GM08714 (cell line): ENCODE measurements around the gene POLD4.

Experiments
- H3K4me3 ChIP-seq: fragments of 200-500 bp; sonication (Bioruptor generic); 2 replicates; pipeline ENCODE4 v1.5.1; 2014; ENCODE audit warnings: mild to moderate bottlenecking, low read length, inconsistent platforms
- ZNF274 ChIP-seq: IDR thresholded peaks from 2 replicates; pipeline ENCODE4 v1.6.1; 2012; ENCODE audit warnings: mild to moderate bottlenecking, low read depth, low read length

The POLD4 gene

DNA sequence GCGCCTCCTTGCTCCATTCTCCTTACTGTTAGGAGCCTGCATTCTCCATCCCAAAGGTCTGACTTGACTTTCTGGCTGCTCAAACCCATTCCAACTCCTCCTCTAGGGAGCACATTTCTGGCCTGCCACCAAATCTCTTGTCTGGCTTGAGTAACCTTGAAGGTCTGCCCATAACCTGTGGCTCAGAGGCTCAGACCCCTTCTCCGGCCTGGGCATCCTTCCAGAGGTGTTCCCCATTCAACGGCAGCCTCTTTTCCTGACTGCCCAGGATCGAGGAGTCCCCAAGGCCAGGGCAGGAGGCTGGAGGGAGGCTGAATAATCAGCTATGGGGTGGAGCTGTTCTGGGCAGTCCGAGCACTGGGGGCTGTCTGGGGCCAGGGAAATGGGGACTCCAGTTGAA lies 40.6 kb upstream of the POLD4 start:
- no peak overlapping the region for H3K4me3 ChIP-seq
- no peak for TF ChIP-seq ZNF274

DNA sequence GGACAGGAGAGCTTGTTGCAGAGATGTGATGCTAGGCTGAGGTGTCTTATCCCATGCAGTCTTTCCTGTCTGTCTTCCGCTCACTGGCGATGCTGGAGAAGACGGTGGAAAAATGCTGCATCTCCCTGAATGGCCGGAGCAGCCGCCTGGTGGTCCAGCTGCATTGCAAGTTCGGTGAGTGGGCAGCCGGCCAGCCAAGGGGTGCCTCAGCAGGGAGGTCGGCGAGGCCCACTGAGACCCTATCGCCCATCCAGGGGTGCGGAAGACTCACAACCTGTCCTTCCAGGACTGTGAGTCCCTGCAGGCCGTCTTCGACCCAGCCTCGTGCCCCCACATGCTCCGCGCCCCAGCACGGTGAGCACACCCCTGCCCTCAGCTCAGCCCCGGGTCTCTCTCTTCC lies 40.1 kb upstream of the POLD4 start:
- no peak for TF ChIP-seq ZNF274
- no peak overlapping the region for H3K4me3 ChIP-seq

DNA sequence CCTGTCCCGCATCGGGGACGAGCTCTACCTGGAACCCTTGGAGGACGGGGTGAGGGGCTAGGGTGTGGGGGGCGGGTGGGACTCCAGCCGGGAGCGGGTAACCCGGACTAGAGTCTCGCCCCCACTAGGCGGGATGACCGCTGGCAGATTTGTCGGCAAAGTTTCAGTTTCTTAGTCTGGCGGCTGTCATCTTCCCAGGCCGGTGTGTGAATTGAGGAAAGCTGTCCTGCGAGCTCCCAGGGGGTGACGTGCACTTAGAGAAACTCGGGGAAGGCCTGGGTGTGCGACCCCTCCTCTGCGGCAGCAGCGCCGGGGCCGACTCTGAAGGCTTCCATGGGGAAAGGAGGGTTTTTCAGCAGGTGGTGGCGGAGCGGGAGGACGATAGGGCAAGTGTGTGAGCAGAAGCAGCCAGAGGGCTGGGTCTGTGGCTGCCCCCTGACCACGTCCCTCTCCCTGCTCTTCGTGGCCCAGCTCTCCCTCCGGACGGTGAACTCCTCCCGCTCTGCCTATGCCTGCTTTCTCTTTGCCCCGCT lies 38.9 kb upstream of the POLD4 start:
- H3K4me3 ChIP-seq: peak overlapping the region; percentile 83

GRCh38 chr11:67391304-67392182 lies 38.2 kb upstream of the POLD4 start, which contains the start of gene RAD9A:
Gene RAD9A, plus strand, starts transcription at chr11:67391986. Its CDS starts 59 bp downstream, at chr11:67392045.
- H3K4me3 ChIP-seq: peak within 1 kb of the TSS; percentile 83
- TF ChIP-seq ZNF274: no peak

More for the DNA sequence above, 38.9 kb upstream of the POLD4 start:
- no peak for TF ChIP-seq ZNF274

- no peak for TF ChIP-seq ZNF274
- peak overlapping the region; percentile 79 for H3K4me3 ChIP-seq
These were observed 37.6 kb upstream of the POLD4 start for GRCh38 chr11:67390947-67391303.

DNA sequence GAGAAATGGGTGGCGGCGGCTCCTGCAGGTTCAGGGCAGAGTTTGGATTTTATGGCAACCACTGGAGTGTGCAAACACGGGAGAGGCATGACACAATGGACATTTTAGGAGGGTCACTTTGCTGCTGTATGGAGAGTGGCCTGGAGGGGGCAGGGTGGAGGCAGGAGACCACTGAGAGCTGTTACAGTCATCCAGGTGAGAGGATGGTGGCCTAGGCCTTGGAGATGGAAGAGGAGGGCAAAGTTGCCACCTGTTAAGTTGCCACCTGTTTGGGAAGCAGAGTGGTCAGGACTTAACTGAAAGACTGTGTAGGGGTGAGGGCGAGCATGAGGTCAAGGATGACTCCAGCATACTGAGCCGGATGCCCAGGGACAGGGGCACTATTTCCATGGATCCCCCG lies 36.1 kb upstream of the POLD4 start:
- TF ChIP-seq ZNF274: no peak
- H3K4me3 ChIP-seq: no peak overlapping the region

DNA sequence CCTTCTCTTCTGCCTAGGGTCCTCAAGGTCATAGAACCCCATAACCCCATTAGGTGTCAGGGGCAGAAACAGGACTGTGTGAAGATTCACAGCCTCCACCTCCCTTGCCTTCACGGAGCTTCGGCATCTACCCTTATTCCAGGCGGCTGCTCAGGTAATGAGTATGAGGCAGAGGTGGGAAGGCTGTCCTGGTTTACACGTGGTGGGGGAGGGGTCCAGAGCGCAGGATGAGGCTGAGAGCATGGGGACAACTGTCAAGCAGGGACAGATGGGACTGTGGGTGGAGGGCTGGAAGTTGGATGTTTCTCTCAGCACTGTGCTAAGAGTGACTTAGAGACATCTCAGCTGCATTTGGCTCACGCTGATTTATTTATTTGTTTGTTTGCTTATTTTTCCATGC lies 34.2 kb upstream of the POLD4 start:
- no peak for TF ChIP-seq ZNF274
- no peak overlapping the region for H3K4me3 ChIP-seq

GRCh38 chr11:67387069-67387468 lies 33.7 kb upstream of the POLD4 start:
- H3K4me3 ChIP-seq: no peak overlapping the region
- no peak for TF ChIP-seq ZNF274

- no peak overlapping the region for H3K4me3 ChIP-seq
- no peak for TF ChIP-seq ZNF274
These were observed 31.6 kb upstream of the POLD4 start for GRCh38 chr11:67384851-67385366.

DNA sequence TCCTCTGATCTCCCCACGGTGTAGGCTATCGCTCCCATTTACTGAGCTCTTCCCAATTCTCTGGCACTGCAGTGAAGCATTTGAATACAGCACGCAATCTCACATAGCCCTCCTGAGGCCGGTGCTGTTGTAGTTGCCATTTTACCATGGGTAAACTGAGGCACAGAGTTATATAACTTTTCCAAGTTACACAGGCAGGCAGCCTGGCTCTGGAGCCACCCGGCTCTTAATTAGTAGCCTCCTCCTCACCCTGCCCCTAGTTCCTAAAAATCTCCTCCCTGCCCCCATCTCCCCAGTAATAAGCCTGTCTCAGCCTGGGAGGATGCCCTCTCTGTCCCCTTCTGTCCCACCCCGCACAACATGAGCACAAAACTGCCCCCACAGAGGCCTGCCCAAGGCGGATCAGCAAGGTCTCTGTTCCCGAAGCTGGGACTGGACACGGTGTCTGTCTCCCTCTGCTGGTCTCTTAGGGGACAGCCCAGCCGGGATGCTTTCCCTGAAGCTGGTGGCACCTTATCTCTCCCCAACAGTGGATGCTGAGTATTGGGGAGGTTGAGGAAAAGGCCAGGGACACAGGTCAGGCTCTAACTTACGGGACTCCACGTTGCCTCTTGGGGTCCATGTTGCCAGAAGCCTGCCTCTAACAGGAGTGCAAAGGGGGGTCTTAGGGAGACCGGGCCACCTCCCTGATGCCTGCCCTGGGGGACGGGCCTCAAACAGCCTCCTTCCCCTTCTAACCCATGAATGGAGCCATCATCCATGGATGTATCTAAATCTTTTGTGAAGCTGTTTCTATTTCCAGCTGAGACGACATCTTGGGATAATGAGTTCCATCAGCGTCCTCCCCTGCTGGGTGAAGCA lies 29.2 kb upstream of the POLD4 start:
- TF ChIP-seq ZNF274: no peak
- H3K4me3 ChIP-seq: no peak overlapping the region

DNA sequence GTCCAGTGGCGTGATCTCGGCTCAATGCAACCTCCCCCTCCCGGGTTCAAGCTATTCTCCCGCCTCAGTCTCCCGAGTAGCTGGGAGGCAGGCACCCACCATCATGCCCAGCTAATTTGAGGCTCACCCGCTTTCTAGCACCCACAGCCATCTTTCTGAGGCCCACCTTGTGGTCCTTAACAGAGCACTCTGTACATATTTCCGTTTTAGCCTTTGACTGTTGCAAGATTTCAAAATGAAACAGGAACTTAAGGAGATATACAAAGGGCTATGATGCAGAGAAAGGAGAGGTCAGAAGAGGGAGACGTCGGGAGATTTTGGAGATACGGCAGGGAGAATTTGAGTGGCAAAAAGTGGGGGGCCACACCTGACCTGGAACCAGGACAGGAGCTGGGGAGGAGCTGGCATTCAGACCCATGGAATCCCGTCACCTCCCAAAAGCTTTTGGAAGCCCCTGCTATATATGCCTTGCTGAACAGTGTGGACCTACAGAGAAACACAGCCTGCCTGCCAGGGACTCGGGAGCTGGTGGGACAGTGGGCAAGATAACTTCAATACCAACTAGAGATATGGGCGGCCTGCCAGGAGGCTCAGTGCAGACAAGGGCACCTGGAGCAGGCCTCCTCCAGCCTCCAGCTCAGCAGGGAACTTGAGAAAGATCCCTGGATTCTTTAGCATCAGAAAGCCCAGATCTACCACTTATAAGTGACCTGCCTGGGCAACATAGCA lies 28.1 kb upstream of the POLD4 start:
- TF ChIP-seq ZNF274: no peak
- no peak overlapping the region for H3K4me3 ChIP-seq

- no peak for TF ChIP-seq ZNF274
- H3K4me3 ChIP-seq: no peak overlapping the region
These were observed 26.0 kb upstream of the POLD4 start for GRCh38 chr11:67379061-67380058.

DNA sequence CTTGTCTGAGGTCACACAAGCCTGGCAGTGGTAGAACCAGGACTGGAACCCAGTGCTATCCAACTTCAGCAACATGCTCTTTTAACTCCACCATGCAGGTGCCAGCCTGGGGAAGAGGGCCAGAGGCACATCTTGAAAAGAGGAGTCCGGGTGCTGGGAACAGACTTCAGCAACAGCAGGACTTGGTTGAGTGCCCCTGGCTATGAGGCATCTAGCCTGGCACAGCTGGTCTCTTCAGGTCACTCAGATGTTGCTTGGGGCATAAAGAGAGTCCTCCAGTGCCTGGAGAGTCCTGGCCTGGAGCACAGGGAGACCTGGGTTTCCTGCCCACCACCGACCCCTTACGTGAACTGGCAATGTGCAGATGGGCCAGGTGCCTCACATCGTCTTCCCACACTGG lies 25.2 kb upstream of the POLD4 start:
- no peak overlapping the region for H3K4me3 ChIP-seq
- no peak for TF ChIP-seq ZNF274
